Measurements from ENCODE around the gene SLFN5.
"Not testable (repeated sequence)": the region's sequence is repeated elsewhere in the genome, so short reads cannot be mapped to it uniquely, and the experiment has no call there.

Gene SLFN5

GRCh38 chr17:35242158-35242804 is 591 bp upstream of the SLFN5 start:
- DNase-seq (ENCODE audit: low spot score): peak; percentile 49

GRCh38 chr17:35243561-35244340 is 879 bp downstream of the SLFN5 start:
- no peak for DNase-seq (ENCODE audit: low spot score)

GRCh38 chr17:35244341-35245195 is 1.7 kb downstream of the SLFN5 start:
- no peak for DNase-seq (ENCODE audit: low spot score)

GRCh38 chr17:35245196-35245486 is 2.3 kb downstream of the SLFN5 start:
- DNase-seq (ENCODE audit: low spot score): no peak

- DNase-seq (ENCODE audit: low spot score): no peak
Measured at GRCh38 chr17:35252651-35253050, 9.8 kb downstream of the SLFN5 start.

GRCh38 chr17:35254107-35254773 is 11.4 kb downstream of the SLFN5 start:
- DNase-seq (ENCODE audit: low spot score): no peak

GRCh38 chr17:35255316-35255715 is 12.4 kb downstream of the SLFN5 start:
- DNase-seq (ENCODE audit: low spot score): no peak

GRCh38 chr17:35256629-35257028 is 13.8 kb downstream of the SLFN5 start:
- DNase-seq (ENCODE audit: low spot score): no peak

- DNase-seq (ENCODE audit: low spot score): no peak
Measured at GRCh38 chr17:35257208-35257659, 14.4 kb downstream of the SLFN5 start.

GRCh38 chr17:35259001-35259400 is 16.1 kb downstream of the SLFN5 start:
- DNase-seq (ENCODE audit: low spot score): no peak

- no peak for DNase-seq (ENCODE audit: low spot score)
Measured at GRCh38 chr17:35265071-35265470, 22.2 kb downstream of the SLFN5 start.

GRCh38 chr17:35265566-35266141 is 22.8 kb downstream of the SLFN5 start:
- no peak for DNase-seq (ENCODE audit: low spot score)

GRCh38 chr17:35274167-35275066 is 31.5 kb downstream of the SLFN5 start:
- DNase-seq (ENCODE audit: low spot score): not testable (repeated sequence)

- not testable (repeated sequence) for DNase-seq (ENCODE audit: low spot score)
Measured at GRCh38 chr17:35278454-35278853, 35.6 kb downstream of the SLFN5 start.

- DNase-seq (ENCODE audit: low spot score): not testable (repeated sequence)
Measured at GRCh38 chr17:35278876-35279275, 36.0 kb downstream of the SLFN5 start.

- DNase-seq (ENCODE audit: low spot score): no peak
Measured at GRCh38 chr17:35283767-35284166, 40.9 kb downstream of the SLFN5 start.

- DNase-seq (ENCODE audit: low spot score): no peak
Measured at GRCh38 chr17:35284955-35285354, 42.1 kb downstream of the SLFN5 start.

GRCh38 chr17:35286120-35286781 is 43.4 kb downstream of the SLFN5 start:
- no peak for DNase-seq (ENCODE audit: low spot score)

- DNase-seq (ENCODE audit: low spot score): no peak
Measured at GRCh38 chr17:35287286-35287811, 44.5 kb downstream of the SLFN5 start.

GRCh38 chr17:35289222-35289621 is 46.4 kb downstream of the SLFN5 start:
- no peak for DNase-seq (ENCODE audit: low spot score)
